Measurements from ENCODE around the gene NANS. TPM values are rescaled to one million over a fixed set of nuclear protein-coding genes. Genes with fewer than 3 reads are reported as not detected.
A peak's percentile ranks its signal among the peaks of the same experiment; 100 is the strongest.

The NANS gene
- polyA plus RNA-seq, 1 donor from 2014 or later, result 16.9 TPM

- Histone ChIP-seq H3K4me3 (ENCODE audit: low read length) (no peak overlapping the region), H3K27me3 (ENCODE audit: insufficient read depth, low read depth, low read length) (no peaks in the 10 kb centered on the region), H3K27ac (ENCODE audit: low read length) (no peak overlapping the region), H3K4me2 (ENCODE audit: low read length) (no peak overlapping the region), H3K9me3 (ENCODE audit: low read length) (no peaks in the 10 kb centered on the region), H3K79me2 (replicated peaks; ENCODE audit: insufficient read depth, low read length) (no peaks in the 10 kb centered on the region), H3K36me3 (ENCODE audit: insufficient read depth, low read length) (no peaks in the 10 kb centered on the region), H3F3A (ENCODE audit: insufficient read depth, low read length, poor library complexity, severe bottlenecking) (no peaks in the 10 kb centered on the region), H3K9ac (ENCODE audit: low read length) (no peak overlapping the region), H3K9me2 (ENCODE audit: insufficient read depth, low read length) (no peaks in the 10 kb centered on the region), H4K20me1 (ENCODE audit: insufficient read depth) (no peaks in the 10 kb centered on the region), H2AFZ (ENCODE audit: low read depth, low read length) (no peak overlapping the region)
- TF ChIP-seq EZH2 (IDR thresholded peaks at IDR 0.05; ENCODE audit: borderline replicate concordance, insufficient read depth, low read length, poor library complexity, severe bottlenecking) (no peak), EP300 (conservative IDR thresholded peaks at IDR 0.05; ENCODE audit: poor library complexity, severe bottlenecking) (no peak), MXI1 (conservative IDR thresholded peaks at IDR 0.05; ENCODE audit: poor library complexity, severe bottlenecking) (no peak), POLR2AphosphoS5 (IDR thresholded peaks at IDR 0.05) (no peak), RAD21 (conservative IDR thresholded peaks at IDR 0.05) (no peak), REST (IDR thresholded peaks at IDR 0.05; ENCODE audit: borderline replicate concordance) (no peak), CTCF (IDR thresholded peaks at IDR 0.05; ENCODE audit: poor library complexity, severe bottlenecking) (no peak), TAF1 (IDR thresholded peaks at IDR 0.05; ENCODE audit: low read depth) (no peak), SMC3 (conservative IDR thresholded peaks at IDR 0.05; ENCODE audit: poor library complexity) (no peak)
Observed at GRCh38 chr9:98071737-98072136, 15.2 kb downstream of the NANS start.

- no peak overlapping the region for H3K9ac ChIP-seq (ENCODE audit: low read length)
- TF ChIP-seq CTCF (IDR thresholded peaks at IDR 0.05; ENCODE audit: poor library complexity, severe bottlenecking) (peak; percentile 89), RAD21 (conservative IDR thresholded peaks at IDR 0.05) (peak; percentile 90), EZH2 (IDR thresholded peaks at IDR 0.05; ENCODE audit: borderline replicate concordance, insufficient read depth, low read length, poor library complexity, severe bottlenecking) (no peak), EP300 (conservative IDR thresholded peaks at IDR 0.05; ENCODE audit: poor library complexity, severe bottlenecking) (no peak), SMC3 (conservative IDR thresholded peaks at IDR 0.05; ENCODE audit: poor library complexity) (peak; percentile 88)
- H3K36me3 ChIP-seq (ENCODE audit: insufficient read depth, low read length), result no peaks in the 10 kb centered on the region
Observed at GRCh38 chr9:98074115-98074990, 17.8 kb downstream of the NANS start.

More at GRCh38 chr9:98074115-98074990, 17.8 kb downstream of the NANS start:
- no peak overlapping the region for H3K4me3 ChIP-seq (ENCODE audit: low read length)
- no peaks in the 10 kb centered on the region for H3K9me2 ChIP-seq (ENCODE audit: insufficient read depth, low read length)
- H3K9me3 ChIP-seq (ENCODE audit: low read length), result no peaks in the 10 kb centered on the region
- H2AFZ ChIP-seq (ENCODE audit: low read depth, low read length), result no peak overlapping the region
- no peaks in the 10 kb centered on the region for H4K20me1 ChIP-seq (ENCODE audit: insufficient read depth)
- H3K79me2 ChIP-seq (replicated peaks; ENCODE audit: insufficient read depth, low read length), result no peaks in the 10 kb centered on the region
- no peaks in the 10 kb centered on the region for H3F3A ChIP-seq (ENCODE audit: insufficient read depth, low read length, poor library complexity, severe bottlenecking)
- no peak overlapping the region for H3K27ac ChIP-seq (ENCODE audit: low read length)
- H3K4me2 ChIP-seq (ENCODE audit: low read length), result no peak overlapping the region
- H3K27me3 ChIP-seq (ENCODE audit: insufficient read depth, low read depth, low read length), result no peaks in the 10 kb centered on the region
